Inflammatory macrophage treated with lipopolysaccharide for 4 hours (primary cell): ENCODE measurements around the gene DRD2.

ENCODE experiments used
- DNase-seq: peaks from one replicate; pipeline ENCODE4 v3.0.0-alpha.2; 2020

Gene DRD2

DNA sequence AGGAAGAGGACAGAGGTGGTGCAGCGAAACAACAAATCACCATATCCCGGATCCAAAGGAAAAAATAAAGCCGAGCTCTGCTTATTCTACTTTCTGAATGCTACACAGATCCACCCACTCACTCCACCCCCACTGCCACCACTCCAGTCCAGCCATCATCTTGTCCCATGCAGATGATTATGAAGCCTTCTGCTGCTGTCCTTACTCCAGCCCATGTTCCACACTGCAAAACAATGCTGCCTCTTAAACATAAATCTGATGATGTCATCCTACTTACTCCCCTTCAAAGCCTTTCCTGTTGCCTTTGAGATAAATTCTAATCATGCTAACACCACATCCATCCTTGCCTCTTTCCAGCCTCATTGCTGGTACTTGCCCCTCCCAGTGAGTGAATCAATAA, 6.5 kb upstream of the DRD2 start:
- no peak for DNase-seq

DNA sequence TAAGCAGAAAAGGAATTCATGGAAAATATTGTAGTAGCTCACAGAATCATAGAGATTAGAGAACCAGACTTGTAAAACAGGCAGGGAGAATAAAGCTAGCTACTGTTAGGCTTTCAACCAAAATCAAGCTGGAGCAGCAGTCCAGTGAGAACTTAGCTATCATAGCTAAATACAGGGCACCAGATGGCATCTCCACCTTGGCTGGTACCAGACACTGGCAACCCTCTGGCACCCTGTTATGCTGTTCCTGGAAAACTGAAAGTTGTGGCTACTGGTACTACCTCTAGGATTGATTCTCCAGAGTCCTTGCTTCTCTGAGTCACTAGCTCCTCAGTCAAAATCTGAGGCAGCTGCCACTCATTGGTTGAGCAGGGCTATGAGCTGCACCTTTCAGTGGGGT, 6.0 kb upstream of the DRD2 start:
- DNase-seq = no peak

DNA sequence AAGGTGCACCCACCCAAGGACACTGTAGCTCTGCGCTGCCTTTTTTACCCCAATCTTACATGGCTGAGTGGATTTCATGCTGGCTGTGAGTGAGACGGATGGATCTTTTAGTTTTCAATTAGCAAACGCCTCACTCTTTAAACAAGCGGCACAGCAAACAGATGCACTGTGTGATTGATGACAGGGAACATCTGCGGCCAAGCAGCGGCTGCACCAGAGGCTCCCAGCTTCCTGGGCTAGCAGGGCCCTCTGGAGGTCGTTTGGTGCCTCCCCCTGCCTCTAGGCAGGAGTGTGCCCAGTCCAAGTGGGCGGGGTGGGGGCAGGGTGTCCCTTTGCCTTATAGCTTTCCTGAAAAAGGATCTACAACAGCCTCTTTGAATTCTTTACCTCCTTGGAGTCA, 2.1 kb upstream of the DRD2 start:
- no peak for DNase-seq

DNA sequence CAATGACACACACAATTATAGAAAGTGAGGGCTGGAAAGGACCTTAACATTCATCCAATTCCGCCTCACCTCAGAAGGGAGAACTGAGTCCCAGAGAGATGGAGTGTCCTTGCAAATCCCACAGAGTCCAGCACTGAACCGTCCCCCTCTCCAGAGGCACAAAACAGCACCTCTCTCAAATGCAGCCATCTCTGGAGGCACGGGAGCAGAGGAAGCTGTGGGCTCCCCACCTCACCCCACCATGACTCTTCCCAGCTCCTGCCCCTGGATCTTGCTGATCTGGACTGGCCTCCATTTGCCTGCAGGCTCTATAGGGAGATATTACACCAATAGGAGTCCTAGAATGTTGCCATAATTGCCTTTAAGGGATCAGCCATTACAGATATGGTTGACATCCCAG, 1.4 kb upstream of the DRD2 start:
- DNase-seq = no peak

DNA sequence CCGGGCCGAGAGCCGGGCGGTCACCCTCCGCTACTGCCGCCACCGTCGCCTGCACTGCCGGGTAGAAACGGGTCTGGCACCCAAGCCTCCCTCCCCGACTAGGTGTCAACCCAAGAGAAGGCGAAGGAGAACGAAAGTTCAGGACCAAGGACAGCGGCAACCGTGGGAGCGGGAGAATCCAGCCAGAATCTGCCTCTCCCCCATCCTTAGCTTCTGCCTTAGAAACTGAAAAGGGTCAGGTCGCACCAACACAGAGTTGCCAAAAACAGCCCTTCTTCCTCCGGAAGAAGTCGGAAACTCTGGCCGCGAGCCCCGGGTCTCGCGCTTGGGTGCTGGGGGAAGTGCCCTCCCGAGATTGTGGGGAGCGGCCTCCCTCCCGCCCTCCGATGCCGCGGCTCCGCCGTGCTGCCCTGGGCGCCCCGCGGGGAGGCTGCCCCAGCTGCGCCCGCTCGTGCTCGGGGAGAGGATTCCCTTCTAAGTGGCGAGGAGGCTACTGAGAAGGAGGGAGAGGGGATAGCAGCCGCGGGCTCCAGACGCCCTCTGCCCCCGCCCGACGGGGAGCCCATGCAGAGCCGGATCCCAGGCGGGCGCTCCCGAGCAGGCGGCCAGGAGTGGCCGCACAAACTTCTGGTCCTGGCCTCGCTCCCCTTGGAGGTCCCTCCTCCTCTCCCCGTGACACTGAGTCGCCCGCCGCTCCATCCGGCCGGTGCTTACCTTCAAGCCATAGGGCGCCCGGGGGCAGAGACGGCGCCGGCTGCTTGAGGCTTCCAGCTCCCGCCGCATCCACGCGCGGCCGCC, 637 bp downstream of the DRD2 start:
- peak; percentile 41 for DNase-seq

DNA sequence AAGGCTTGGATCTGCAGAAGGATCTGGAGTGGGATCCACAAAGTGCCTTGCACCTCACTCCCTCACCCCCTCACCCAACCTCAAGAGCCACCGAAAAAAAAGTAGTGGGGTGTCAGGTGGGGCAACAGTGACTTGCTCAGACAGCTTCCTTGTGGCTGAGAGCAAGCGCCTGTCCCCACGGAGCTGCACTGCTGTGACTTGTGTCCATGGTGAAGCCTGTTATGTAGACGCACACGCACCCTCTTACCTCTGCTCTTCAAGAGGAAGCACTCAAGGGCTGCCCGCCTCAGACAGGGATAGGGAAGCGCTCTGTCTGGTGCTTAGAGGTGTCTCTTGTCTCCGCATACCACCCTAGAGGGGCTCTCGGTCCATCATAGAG, 1.2 kb downstream of the DRD2 start:
- DNase-seq = no peak

DNA sequence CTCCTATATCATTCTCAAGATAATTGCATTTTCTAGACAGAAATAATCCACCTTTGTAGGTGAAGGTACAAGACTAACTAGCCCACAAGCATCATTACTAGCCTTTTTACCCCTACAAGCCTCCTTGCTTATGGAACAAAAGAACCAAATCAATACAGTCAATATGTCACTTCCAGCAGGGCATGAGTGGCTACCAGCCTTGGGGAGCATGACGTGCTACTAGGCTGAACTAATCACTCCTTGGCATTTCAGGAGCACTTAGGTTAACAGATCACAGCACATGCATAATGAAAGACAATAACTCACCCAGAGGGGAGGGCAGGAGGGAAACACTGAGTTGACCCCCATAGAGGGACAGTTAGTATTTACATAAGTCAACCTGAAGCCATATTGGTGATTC, 2.7 kb downstream of the DRD2 start:
- DNase-seq = no peak

DNA sequence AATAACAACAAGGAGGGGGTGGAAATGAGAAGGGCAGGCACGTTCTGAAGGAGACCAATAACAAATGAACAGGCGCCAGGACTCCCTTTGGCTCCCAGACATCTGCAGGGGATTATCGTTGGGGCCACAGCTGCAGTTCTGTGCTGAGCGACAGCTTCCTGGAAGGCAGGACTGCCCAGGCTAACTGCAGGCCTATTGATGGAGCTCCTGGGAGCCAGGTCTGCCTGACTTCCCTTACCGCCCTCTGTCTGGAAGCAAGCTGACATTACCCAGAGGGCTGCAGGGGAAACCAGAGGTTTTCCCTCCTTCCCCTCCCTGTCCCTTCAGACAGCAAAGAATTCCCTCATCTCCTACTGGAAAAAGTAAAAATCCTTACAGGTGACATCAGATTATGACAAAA, 5.0 kb downstream of the DRD2 start:
- DNase-seq = no peak

DNA sequence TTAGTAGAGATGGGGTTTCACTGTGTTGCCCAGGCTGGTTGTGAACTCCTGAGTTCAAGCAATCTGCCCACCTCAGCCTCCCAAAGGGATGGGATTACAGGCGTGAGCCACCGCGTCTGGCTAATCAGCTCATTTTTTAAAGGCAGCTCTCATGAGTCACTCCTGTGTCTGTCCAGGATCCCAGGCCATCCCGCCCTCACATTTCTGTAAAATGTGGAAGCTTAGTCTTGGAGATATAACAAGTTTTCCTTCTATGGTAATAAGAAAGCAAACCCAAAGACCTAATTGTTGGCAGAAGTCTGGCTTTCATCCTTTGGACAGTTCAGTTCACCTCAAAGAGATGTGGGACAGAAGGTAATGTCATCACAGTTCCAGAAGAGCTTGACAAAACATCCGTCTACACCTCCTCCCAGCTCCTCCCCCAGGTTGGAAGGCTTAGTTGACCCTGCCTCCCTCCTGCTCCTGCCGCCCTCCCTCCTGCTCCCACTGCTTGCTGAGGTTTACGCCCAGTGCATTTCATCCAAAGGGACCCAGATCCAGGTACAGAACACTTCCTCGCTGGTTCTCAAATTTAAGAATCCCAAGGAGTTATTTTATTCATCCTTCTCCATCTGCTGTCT, 6.4 kb downstream of the DRD2 start:
- no peak for DNase-seq

DNA sequence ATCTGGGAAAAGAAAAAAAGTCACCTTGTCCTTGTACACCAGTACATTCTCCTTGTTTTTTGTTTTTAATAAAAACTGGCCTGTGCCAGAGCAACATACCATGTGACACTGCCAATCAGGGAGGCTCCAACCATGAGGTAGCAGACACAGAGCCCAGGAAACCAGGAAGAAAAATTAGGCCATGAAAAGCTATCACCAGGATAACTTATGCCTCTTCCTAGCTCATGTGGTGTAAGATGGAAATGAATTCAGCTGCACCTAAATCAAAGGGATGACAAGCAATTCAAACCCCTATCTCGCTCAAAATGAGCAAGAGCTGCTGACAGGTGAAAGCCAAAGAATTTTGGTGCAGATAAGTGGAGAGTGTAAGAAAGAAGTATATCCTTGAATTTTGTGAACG, 7.7 kb downstream of the DRD2 start:
- no peak for DNase-seq

DNA sequence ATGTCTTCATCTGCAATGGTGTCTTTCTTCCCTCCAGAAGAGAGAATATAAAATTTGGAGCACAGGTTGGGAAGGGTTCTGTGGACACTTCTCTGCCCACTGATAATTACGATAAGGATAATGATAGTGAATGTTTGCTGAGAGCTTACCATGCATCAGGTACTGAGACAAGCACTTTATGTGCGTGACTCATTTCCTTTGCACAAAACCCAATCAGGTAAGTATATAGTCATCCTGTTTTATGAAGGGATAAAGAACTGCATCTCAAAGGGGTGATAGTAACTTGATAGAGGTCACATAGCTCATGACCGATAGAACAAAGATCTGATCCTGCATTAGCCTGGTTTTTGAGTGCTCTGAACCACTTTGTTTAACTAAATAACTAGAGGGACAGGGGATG, 9.4 kb downstream of the DRD2 start:
- DNase-seq = no peak

DNA sequence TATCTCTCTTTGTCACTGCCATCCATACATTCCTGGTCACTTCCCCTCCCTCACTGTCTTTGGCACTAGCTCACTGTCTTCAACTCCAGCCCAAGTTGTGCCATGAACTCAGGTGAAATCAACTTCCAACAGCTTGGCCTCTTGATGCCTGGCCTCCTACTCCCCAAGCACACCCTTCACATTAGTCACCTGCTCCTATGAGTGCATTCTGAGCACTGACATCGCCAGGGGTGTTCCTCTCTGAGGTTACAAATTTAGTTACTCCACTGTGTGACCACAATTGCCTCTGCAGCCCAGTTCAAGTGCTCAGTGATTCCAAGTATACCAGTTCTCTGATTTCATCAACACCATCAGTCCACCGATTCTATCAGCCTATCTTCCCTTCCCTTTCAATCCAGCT, 10.8 kb downstream of the DRD2 start:
- DNase-seq = no peak

DNA sequence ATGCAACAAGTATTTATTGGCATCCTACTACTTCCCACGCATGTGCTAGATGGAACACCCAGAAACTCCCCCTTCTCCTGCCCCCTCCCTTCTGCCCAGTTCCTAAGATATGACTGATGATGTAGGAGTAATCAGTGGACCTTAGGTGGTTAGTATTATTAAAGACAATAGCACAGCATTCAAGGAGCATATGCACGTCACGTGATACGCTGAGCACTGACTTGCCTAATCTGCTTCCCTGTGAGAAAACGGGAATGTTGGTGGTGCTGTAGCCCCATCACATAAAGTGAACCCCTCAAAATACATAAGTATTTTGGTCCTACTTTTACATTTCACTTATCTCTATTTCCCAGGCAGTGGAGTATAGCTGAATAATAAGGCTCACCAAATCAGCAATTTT, 12.4 kb downstream of the DRD2 start:
- DNase-seq = no peak

DNA sequence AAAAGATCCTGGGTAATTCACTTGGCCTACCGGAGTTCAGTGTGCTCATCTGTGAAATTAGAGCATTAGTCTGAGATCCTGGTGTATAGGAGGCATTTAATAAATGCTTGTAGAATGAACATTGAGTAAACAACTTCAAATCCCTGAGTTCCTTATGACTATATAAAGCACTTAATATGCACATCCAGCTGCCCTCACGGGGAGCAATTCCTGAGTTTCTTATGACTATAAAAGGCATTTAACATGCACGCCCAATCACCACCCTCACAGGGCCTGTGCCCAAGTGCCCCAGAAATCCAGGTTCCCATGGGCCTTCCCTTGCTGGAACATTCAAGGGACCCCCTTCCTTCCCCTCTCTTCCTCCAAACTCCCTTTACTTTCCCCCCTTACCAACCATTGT, 13.6 kb downstream of the DRD2 start:
- DNase-seq = no peak

DNA sequence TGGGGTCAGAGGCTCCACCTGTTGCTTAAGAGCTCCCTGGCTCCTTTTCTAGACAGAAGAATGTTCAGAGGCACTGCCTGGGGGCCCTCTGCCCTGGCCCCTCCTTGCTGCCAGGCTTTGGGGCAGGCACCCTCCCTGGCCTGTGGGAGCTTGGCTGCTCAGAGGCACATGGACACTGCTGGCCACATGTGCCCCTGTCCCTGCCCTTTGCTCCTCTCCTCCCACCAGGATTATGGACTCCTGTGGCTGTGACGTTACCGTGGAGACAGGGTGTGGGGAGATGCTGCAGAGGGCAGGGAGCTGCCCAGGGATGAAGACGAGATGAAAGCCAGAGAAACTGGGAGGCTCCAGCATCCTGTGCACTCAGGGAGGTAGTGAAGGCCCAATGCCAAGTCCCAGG, 14.7 kb downstream of the DRD2 start:
- DNase-seq = no peak

DNA sequence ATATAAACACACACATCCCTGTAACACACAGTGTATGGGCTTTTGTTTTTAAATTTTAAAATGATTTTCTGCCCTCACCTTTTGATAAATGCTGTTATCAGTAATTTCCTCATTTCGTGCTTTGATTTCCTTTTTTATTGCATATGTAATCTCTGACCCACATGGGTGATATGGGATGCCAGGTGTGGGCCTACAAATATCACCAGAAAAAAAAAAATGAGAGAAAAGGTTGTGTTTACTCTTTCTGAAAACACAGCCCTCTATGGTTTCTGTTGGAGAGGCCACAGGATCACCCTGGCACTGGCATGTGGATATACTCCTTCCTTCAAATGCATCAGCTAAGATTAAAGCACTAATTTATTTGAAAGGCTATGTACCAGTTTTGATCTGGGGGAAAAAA, 17.0 kb downstream of the DRD2 start:
- no peak for DNase-seq

DNA sequence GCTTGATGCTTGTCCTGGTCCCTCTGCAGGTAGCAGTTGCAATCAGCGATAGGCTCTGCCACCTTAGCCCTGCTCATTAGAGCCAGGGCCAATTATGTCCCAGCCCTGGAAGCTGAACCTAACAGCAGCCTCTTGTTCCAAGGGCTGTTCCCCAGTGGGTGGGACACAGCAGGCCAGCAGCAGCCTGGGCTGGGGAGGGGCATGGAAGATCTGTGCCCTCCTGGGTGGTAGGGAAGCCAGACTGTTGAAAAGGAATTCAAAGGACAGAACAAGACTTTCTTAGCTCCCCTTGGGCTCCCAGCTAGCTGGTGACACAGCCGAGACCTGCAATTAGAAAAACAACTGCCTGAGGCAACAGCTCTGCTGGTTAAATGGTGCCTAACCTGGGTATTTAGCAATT, 17.4 kb downstream of the DRD2 start:
- DNase-seq = no peak

DNA sequence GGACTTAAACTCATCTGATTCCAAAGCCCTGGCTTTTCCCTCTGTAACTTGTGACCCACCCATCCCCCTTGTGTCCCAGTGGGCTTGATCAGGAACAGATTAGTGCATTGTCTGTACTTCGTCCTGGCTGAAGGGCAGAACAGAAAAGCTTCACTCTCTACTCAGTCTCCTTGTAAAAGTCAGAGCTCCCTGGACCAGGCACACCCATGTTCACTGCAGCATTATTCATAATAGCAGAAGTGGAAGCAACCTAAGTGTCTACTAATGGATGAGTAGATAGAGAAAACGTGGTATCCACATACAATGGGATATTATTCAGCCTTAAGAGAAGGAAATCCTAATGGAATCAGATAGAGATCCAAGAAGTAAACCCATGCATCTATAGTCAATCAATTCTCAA, 20.7 kb downstream of the DRD2 start:
- DNase-seq = no peak

DNA sequence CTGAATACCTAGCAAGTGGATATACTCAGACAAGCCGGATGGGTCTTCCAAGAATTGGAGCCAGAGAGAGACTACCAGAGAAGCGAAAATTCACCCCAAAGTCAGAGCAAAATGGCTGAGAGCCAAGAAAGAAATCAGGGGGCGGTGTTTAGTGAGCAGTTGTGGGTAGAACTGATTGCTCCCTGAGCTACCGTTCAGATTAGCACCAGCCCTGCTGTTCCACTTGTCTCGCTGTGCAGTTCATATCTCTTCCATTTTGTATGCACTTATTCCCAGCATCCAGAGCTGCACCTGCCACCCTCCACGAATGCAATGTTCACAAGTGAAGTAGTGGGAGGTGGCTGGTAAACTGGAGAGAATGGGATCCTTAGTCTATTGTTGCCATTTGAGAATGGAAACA, 25.5 kb downstream of the DRD2 start:
- no peak for DNase-seq

DNA sequence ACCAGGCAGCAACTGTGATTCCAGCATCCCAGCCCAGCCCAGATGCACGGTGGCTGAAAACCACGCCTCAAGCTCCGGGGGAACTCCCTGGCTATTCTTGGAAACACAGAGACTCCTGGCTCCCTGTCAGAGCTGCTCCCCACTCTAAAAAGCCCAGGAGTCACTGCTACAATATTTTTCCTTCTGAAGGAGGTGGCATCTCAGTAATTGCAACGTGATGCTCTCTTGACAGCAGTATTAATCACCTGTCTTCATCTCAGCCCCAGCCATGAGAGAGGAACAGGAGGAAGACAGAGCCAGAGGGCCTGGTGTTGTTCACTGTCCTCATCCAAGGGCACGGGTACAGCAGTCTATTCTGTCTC, 26.9 kb downstream of the DRD2 start:
- DNase-seq = no peak

DNA sequence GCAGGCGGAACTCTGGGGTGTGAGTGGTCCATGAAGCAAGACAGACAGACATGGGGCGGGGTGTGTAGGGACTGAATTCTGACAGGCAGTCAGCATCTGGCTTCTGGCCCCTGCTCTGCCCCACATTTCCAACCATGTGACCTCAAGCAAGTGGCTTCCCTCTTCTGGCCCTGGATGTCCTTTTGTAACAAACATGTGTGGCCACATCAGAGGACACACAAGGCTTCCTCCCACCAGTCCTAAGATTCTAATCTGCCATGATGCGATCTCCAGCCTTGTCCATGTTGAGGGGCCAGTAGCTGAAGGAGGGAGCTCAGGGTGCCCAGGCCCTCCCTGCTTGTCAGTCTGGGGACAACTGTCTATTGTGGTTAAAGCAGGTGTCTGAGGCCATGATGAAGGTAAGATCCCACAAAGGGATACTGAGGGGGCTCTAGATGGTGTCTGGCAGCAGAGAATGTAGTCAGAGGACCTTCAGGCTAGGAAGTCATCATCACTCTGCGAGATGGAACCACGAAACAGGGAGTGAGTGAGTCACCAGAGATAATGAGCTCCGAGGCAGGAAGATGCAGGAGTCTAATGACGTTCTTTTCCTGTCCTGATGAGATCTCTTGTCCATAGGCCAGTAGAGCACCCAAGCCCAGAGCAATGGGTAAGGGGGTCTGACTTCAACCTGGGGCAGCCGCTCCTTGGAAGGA, 27.4 kb downstream of the DRD2 start:
- no peak for DNase-seq

DNA sequence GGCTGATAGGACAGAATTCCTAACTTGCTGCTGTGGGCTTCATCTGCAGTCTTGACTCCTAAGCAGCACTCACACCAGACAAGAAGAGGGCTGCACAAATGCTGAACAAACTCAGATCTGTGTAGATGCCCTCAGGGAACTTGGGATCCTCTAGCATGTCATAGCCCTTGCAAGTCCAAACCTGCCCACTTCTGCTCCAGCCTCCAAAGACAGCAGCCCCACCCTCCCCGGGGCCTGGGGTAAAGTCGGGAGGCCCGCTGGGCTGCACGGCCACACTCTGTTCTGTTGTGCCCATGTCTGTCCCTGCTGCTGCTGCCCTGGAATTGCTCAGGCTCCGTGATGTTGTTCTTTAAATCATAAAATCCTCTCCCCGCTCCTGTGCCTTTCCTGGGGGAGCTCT, 28.3 kb downstream of the DRD2 start:
- DNase-seq = no peak

DNA sequence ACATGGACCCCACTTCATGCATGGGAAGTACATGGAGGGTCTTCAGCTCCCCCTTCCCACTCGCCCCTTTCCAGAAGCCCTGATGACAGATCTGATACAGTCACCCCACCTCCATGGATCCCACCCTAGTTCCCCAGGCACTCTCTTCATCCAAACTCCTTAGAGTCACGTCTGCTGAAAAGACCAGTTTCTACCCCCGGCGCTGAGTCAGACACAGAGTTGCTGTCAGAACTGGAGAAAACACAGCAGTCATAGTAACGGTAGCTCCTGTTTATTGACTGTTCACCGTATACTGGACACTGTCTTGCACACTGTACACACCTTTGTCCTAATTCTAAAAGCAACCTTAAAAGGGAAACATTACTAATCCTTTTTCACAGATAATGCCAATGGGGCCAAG, 29.1 kb downstream of the DRD2 start:
- no peak for DNase-seq

DNA sequence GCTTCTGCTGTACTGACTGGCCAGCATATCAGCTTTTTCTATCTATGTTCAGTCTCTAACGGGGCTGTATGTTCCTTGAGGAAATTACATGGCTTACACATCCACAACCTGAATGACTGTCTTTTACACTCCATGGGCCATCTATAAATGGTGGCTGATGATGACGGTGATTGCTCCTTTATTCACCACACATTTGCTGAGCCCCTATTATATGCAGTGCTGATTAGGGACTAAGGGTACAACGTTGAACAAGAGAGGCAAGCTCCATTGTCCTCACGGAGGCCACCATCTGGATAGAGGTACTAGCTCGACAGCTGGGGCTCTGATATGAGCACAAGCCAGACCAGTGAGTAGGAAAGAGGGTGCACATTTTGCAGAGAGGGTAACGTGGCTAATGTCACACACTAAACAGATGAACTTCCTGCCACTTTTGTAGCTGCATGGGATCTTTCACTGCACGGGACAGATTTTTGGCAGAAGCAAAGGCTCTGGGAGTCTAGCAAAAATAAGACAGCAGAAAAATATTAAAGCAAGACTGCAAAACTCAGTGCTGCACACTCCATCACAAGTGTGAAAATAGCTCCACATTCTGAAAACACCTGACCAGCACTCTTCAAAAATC, 30.6 kb downstream of the DRD2 start:
- no peak for DNase-seq
